Ovary (tissue), 9 donors: Measurements from ENCODE around the gene RNF133. TPM values are rescaled to one million over a fixed set of nuclear protein-coding genes. Genes with fewer than 3 reads are reported as not detected.

Experiments
- DNase-seq, 5 donors: peaks; one replicate each; pipeline ENCODE4 v3.0.0-alpha.2; 2019 to 2020
- H3K27ac ChIP-seq, 2 donors: fragments of 200-600 bp; one replicate each; pipeline versions ENCODE4 v1.5.1 to v1.8.0; 2019 to 2022
- H3K27me3 ChIP-seq: fragments of 200-600 bp; one replicate; pipeline ENCODE4 v1.8.0; 2022
- H3K36me3 ChIP-seq: fragments of 200-600 bp; sonication (generic); one replicate; pipeline ENCODE4 v1.5.1; 2019
- H3K4me1 ChIP-seq: one replicate; pipeline ENCODE4 v1.8.1; 2013; ENCODE audit warnings: mild to moderate bottlenecking, moderate library complexity; ENCODE audit not compliant: insufficient read depth
- H3K4me3 ChIP-seq: fragments of 200-600 bp; sonication (generic); one replicate; pipeline ENCODE4 v1.5.1; 2017
- H3K9me3 ChIP-seq, 2 donors: fragments of 200-600 bp in 1 of 2; sonication (generic) in 1 of 2; one replicate each; pipeline versions ENCODE4 v1.5.1 to v1.8.1; 2013 to 2019; ENCODE audit warnings: mild to moderate bottlenecking in 1 of 2, moderate library complexity in 1 of 2
- CTCF ChIP-seq, 3 donors: fragments of 450-650 bp in 2 of 3; fragments of 200-600 bp in 1 of 3; IDR thresholded peaks; one replicate each; pipeline versions ENCODE4 v1.5.1 to v1.8.0; 2016 to 2022; ENCODE audit warnings: antibody characterized with exemption in 3 of 3, mild to moderate bottlenecking in 1 of 3
- EP300 ChIP-seq: sonication (generic); formaldehyde crosslinking; IDR thresholded peaks from one replicate; pipeline ENCODE4 v1.6.1; 2017; ENCODE audit warnings: antibody characterized with exemption
- POLR2A ChIP-seq: fragments of 450-650 bp; IDR thresholded peaks from one replicate; pipeline ENCODE4 v1.6.1; 2017; ENCODE audit warnings: antibody characterized with exemption, mild to moderate bottlenecking, moderate library complexity
- WGBS, 3 donors: extraction: QIAGEN DNeasy Blood & Tissue Kit in 1 of 3; methylation state at CpG; one replicate each; pipeline versions ENCODE4 v1.1.5 to v1.1.7; 2013 to 2017; 5-methylcytosine and 5-hydroxymethylcytosine counted together
- intact Hi-C, 4 donors: fragments of 100-400 bp; cut with DNase I; formaldehyde crosslinking; loops; one replicate each; pipeline versions ENCODE4 v1.11.0 to v1.15.1; 2022 to 2023
- polyA plus RNA-seq, 2 donors: library from polyadenylated mRNA; stranded (reverse); fragments of 200-250 nt in 1 of 2; fragments of 350-450 nt in 1 of 2; fragmentation: Illumina TruSeq in 1 of 2; extraction: RNeasy Lipid Tissue Mini Kit (QIAGEN cat#74804) in 1 of 2; gene quantifications; one replicate each; pipeline ENCODE4 v1.2.3, GENCODE V29; 2013 to 2014
- total RNA-seq, 7 donors: library from RNA; depleted of rRNA in 2 of 7; stranded (reverse); fragments of >200 nt in 2 of 7; fragmentation: NEBNext Ultra II Directional in 3 of 7; extraction: Animal tissue kit (Norgen Biotek cat#: 25700) in 3 of 7; gene quantifications; one replicate each; pipeline versions ENCODE4 v1.1.0 to v1.2.4, GENCODE V29; 2016 to 2023
- donor health status: DM: no; HTN: no; CAD: no; lungs with moderate emphysema.
- donor health status: DM: no; HTN: no; CAD: no.
- donor health status: Bipolar disorder and iron deficiency.
- donor health status: DM: yes; HTN: yes; CAD: no.
- donor health status: DM: no; HTN: no; CAD: no.
- donor health status: DM: yes; HTN: yes; CAD: no.

The RNF133 gene
- total and polyA plus RNA-seq, 9 donors: 0.06 to 2.3 (median 0.55) TPM

DNA sequence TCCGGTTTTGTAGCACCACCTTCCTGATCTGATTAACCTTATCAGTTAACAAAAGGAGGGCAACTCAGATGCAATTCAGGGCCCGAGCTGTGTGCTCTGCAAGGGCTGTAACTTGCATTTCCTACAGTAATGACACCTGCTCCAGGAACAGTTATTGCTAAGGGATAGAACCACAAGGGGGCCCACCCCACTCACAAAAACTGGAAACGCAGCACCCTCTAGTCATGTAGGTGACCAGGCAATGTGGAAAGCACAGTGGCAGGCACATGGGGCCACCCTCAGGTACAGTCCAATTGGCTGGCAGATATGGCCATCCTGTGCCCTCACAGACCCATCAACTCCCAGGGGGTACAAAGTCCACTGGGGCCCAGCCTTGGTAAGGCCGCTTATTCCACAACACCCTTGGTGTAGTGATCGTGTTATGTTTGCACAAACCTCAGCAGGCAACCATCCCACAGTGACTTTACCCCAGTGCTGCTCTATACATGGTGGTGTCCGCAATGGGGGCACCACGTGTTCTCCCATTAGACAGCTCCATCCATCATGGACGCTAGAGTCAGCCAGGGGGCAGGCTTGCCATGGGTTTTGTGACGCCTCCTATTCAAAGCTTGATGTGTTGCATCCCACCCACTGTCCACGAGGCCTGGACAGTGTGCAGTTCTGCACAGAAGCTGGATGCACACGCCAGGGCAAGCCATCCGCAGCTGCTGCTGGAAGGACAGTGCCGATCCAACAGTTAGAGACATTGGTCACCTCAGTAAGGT lies 9.4 kb downstream of the RNF133 start:
- intact Hi-C loops: loop anchor here in 1 of 4 donors (5.0 kb wide), 1 partner anchor 1312 kb away; no protein-coding TSS in a partner anchor
- no peaks in the 10 kb centered on the region for H3K4me1 ChIP-seq
- TF ChIP-seq POLR2A (no peak), EP300 (no peak), CTCF (IDR thresholded peaks at IDR 0.05) (no peak)
- DNase-seq: no peak
- no peaks in the 10 kb centered on the region for H3K36me3 ChIP-seq
- no peak overlapping the region for H3K27ac ChIP-seq
- 95% methylated on average over 13 of the region's 13 CpGs for WGBS, 3 donors
- H3K9me3 ChIP-seq: no peaks in the 10 kb centered on the region
- H3K27me3 ChIP-seq: no peaks in the 10 kb centered on the region
- H3K4me3 ChIP-seq: no peak overlapping the region

DNA sequence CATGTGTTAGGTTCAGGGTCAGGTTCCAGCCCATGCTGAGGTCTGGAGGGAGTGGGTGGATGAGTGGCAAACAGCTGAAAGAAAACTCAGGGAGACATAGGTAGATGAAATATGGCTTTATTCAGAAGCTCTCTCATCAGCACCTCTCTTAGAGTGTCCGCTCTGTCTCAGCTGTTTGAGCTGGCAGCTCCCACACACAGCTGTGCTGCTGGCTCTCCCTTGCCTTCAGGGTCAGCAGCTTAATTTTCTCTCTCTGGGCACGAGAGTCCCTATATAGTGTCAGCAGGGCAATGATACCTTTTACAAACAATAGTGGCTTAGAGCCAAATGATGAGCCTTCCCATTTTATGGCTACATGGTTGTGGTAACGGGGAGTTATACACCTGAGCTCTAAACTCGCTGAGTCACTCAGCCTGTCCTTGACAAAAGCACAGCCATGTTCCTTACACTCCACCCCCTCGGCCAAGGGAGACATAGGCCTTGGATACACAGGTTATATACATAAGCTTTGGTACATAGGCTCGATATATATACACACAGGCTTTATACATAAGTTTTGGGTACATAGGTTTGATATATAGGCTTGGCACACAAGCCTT lies 10.4 kb downstream of the RNF133 start:
- no peak for DNase-seq
- H3K9me3 ChIP-seq: no peaks in the 10 kb centered on the region
- TF ChIP-seq CTCF (IDR thresholded peaks at IDR 0.05): no peak
- TF ChIP-seq POLR2A: no peak
- TF ChIP-seq EP300: no peak
- no peak overlapping the region for H3K4me3 ChIP-seq
- H3K4me1 ChIP-seq: no peaks in the 10 kb centered on the region
- intact Hi-C loops: loop anchor here in 1 of 4 donors (5.0 kb wide), 1 partner anchor 1311 kb away; no protein-coding TSS in a partner anchor
- H3K27me3 ChIP-seq: no peaks in the 10 kb centered on the region
- no peaks in the 10 kb centered on the region for H3K36me3 ChIP-seq
- 34 to 39% (median 37%) methylated on average over 6 of the region's 6 CpGs for WGBS, 3 donors
- no peak overlapping the region for H3K27ac ChIP-seq

- WGBS, 3 donors: 79 to 89% (median 89%) methylated on average over 10 of the region's 10 CpGs
- no peaks in the 10 kb centered on the region for H3K36me3 ChIP-seq
- no peak for DNase-seq
- no peaks in the 10 kb centered on the region for H3K9me3 ChIP-seq
- no peaks in the 10 kb centered on the region for H3K4me1 ChIP-seq
- no peaks in the 10 kb centered on the region for H3K27me3 ChIP-seq
- no peak overlapping the region for H3K4me3 ChIP-seq
- no peak overlapping the region for H3K27ac ChIP-seq
- TF ChIP-seq POLR2A (no peak), CTCF (IDR thresholded peaks at IDR 0.05) (no peak), EP300 (no peak)
- intact Hi-C loops: loop anchor here in 1 of 4 donors (5.0 kb wide), 1 partner anchor 1309 kb away; no protein-coding TSS in a partner anchor
Measured at GRCh38 chr7:122686360-122686878, 12.5 kb downstream of the RNF133 start.

DNA sequence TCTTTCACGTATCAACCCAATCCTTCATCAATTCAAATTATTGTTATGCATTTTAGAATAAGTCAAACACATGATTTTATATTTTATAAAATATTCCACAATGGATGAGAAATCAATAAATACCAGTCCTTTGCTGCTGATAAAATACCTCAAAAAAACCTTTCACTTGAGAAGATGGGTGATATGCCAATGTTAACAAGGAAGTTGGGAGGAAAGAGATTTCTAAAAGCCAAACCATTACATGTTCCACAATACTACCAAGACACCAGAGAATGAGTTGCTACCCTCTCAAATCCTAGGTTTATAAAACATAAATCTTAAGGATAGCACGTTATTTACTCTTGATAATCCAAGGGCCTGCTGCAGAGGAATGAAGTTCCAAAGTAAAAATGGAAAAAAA lies 14.4 kb downstream of the RNF133 start:
- intact Hi-C loops: no loop called here
- H3K4me3 ChIP-seq: no peak overlapping the region
- H3K27ac ChIP-seq: no peak overlapping the region
- TF ChIP-seq EP300 (no peak), POLR2A (no peak), CTCF (IDR thresholded peaks at IDR 0.05) (no peak)
- H3K36me3 ChIP-seq: no peaks in the 10 kb centered on the region
- H3K27me3 ChIP-seq: no peaks in the 10 kb centered on the region
- WGBS, 3 donors: 61 to 65% (median 62%) methylated on average over 2 of the region's 2 CpGs
- no peak for DNase-seq
- no peaks in the 10 kb centered on the region for H3K4me1 ChIP-seq
- no peaks in the 10 kb centered on the region for H3K9me3 ChIP-seq
